ENCODE measurements around the gene THOC5. TPM values are rescaled to one million over a fixed set of nuclear protein-coding genes. Genes with fewer than 3 reads are reported as not detected.
A peak's percentile ranks its signal among the peaks of the same experiment; 100 is the strongest.
"Not testable (repeated sequence)": the region's sequence is repeated elsewhere in the genome, so short reads cannot be mapped to it uniquely, and the experiment has no call there.

The THOC5 gene
- total RNA-seq, 1 experiment from 2014 or later, result 42.3 TPM

DNA sequence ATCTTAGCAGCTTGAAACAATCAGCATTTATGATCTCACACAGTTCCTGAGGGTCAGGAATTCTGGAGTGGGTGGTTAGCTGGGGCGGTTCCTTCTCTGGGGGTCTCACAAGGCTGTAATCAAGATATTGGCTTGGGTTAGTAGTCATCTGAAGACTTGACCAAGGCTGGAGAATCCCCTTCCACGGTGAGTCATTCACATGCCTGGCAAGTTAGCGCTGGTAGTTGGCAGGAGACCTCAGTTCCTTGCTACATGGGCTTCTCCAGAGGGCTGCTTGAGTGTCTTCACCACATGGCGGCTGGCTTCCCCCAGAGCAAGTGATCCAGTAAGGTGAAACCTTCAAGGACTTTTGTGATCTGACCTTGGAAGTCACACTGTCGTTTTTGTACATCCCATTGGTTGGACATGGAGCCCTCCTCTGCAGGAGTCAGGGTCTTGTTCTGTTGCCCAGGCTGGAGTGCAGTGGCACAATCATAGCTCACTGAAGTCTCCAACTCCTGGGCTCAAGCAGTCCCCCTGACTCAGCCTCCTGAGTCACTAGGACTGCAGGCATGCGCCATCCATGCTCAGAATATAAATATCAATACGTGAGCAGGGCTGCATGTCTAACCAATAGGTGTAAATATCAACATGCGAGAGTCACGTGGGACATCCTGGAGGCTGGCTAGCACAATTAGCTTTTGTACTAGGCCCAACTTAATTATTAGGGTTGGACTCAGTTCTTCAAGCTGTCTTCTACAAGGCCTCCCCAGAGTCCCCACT is 34.6 kb upstream of the THOC5 start:
- ChIA-PET POLR2A (ENCODE audit: unreplicated experiment) (interaction anchor here (0.5 kb wide), 1 partner anchor 287 kb away, joined by 7 read pairs; no protein-coding TSS in a partner anchor), CTCF (no interaction called here)
- intact Hi-C loops (cut with micrococcal nuclease; ENCODE audit: unreplicated experiment), result no loop called here
- H3K4me2 ChIP-seq, result peak overlapping the region; percentile 2; the same call in 1 of the 2 replicates
- 0 out of 2 replicates have a peak, but pooled peaks cover 9% of the 10 kb centered on the region for H3F3A ChIP-seq (ENCODE audit: insufficient read depth, low read depth)
- H3K36me3 ChIP-seq (ENCODE audit: low read depth), result no peaks in the 10 kb centered on the region
- H3K27me3 ChIP-seq (ENCODE audit: insufficient read depth, low read depth), result no peaks in the 10 kb centered on the region
- no peaks in the 10 kb centered on the region for H3K79me2 ChIP-seq (ENCODE audit: low read depth)
- H4K20me1 ChIP-seq (ENCODE audit: insufficient read depth), result no peaks in the 10 kb centered on the region
- H3K27ac ChIP-seq, result no peak overlapping the region
- H3K9me2 ChIP-seq (ENCODE audit: insufficient read depth), result no peaks in the 10 kb centered on the region
- DNase-seq, result peak in 1 of 2 experiments; percentile 77
- no peak overlapping the region for H2AFZ ChIP-seq
- H3K4me3 ChIP-seq, result no peak overlapping the region
- H3K4me1 ChIP-seq (replicated peaks; ENCODE audit: insufficient read depth), result peaks cover 9% of the 10 kb centered on the region; the same call in 1 of the 2 replicates
- TF ChIP-seq, protein P1, sequence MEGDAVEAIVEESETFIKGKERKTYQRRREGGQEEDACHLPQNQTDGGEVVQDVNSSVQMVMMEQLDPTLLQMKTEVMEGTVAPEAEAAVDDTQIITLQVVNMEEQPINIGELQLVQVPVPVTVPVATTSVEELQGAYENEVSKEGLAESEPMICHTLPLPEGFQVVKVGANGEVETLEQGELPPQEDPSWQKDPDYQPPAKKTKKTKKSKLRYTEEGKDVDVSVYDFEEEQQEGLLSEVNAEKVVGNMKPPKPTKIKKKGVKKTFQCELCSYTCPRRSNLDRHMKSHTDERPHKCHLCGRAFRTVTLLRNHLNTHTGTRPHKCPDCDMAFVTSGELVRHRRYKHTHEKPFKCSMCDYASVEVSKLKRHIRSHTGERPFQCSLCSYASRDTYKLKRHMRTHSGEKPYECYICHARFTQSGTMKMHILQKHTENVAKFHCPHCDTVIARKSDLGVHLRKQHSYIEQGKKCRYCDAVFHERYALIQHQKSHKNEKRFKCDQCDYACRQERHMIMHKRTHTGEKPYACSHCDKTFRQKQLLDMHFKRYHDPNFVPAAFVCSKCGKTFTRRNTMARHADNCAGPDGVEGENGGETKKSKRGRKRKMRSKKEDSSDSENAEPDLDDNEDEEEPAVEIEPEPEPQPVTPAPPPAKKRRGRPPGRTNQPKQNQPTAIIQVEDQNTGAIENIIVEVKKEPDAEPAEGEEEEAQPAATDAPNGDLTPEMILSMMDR (conservative IDR thresholded peaks at IDR 0.05), result no peak
- no peak for TF ChIP-seq EZH2 (IDR thresholded peaks at IDR 0.05; ENCODE audit: low read depth)
- BruUV-seq (replicated peaks), result no TSS peak
- H3K9me3 ChIP-seq (ENCODE audit: insufficient read depth, low read depth), result no peaks in the 10 kb centered on the region

DNA sequence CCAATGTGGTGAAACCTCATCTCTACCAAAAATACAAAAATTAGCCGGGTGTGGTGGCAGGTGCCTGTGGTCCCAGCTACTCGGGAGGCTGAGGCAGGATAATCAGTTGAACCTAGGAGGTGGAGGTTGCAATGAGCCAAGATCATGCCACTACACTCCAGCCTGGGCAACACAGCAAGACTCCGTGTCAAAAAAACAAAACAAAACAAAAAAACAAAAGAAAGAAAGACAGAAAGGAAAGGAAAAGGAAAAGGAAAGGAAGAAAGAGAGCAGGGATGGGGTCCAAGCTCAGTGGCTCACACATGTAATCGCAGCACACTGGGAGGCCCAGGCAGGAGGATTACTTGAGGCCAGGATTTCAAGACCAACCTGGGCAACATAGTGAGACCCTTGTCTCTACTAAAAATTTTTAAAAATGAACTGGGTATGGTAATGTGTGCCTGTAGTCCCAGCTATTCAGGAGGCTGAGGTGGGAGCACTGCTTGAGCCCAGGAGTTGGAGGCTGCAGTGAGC is 32.7 kb upstream of the THOC5 start:
- H4K20me1 ChIP-seq (ENCODE audit: insufficient read depth); H3K9me2 ChIP-seq (ENCODE audit: insufficient read depth); DNase-seq; intact Hi-C loops (cut with micrococcal nuclease; ENCODE audit: unreplicated experiment); CTCF ChIA-PET; BruUV-seq (replicated peaks); H3K4me3 ChIP-seq; H3K79me2 ChIP-seq (ENCODE audit: low read depth); H3K27ac ChIP-seq; H3K9me3 ChIP-seq (ENCODE audit: insufficient read depth, low read depth); H3K4me2 ChIP-seq; H3K36me3 ChIP-seq (ENCODE audit: low read depth); H2AFZ ChIP-seq; H3K27me3 ChIP-seq (ENCODE audit: insufficient read depth, low read depth): not testable (repeated sequence)
- H3F3A ChIP-seq (ENCODE audit: insufficient read depth, low read depth), result peaks cover 25% of the 10 kb centered on the region
- peaks cover 22% of the 10 kb centered on the region for H3K4me1 ChIP-seq (replicated peaks; ENCODE audit: insufficient read depth)
- POLR2A ChIA-PET (ENCODE audit: unreplicated experiment), result interaction anchor here (0.7 kb wide), 1 partner anchor 33 kb away, joined by 3 read pairs; no protein-coding TSS in a partner anchor

GRCh38 chr22:29584975-29585374 is 31.4 kb upstream of the THOC5 start:
- H3K4me3 ChIP-seq, result no peak overlapping the region
- H3K79me2 ChIP-seq (ENCODE audit: low read depth), result peaks cover 9% of the 10 kb centered on the region
- DNase-seq, result no peak
- peaks cover 27% of the 10 kb centered on the region for H3F3A ChIP-seq (ENCODE audit: insufficient read depth, low read depth)
- H3K27ac ChIP-seq, result no peak overlapping the region
- intact Hi-C loops (cut with micrococcal nuclease; ENCODE audit: unreplicated experiment), result loop anchor here (5.0 kb wide), 1 partner anchor 502 kb away; no protein-coding TSS in a partner anchor
- H3K4me1 ChIP-seq (replicated peaks; ENCODE audit: insufficient read depth), result peaks cover 24% of the 10 kb centered on the region
- no peaks in the 10 kb centered on the region for H3K27me3 ChIP-seq (ENCODE audit: insufficient read depth, low read depth)
- ChIA-PET CTCF (no interaction called here), POLR2A (ENCODE audit: unreplicated experiment) (no interaction called here)
- TF ChIP-seq EZH2 (IDR thresholded peaks at IDR 0.05; ENCODE audit: low read depth), result no peak
- TF ChIP-seq, protein P1 (conservative IDR thresholded peaks at IDR 0.05), result no peak
- no peaks in the 10 kb centered on the region for H4K20me1 ChIP-seq (ENCODE audit: insufficient read depth)
- H3K36me3 ChIP-seq (ENCODE audit: low read depth), result no peaks in the 10 kb centered on the region
- H3K9me3 ChIP-seq (ENCODE audit: insufficient read depth, low read depth), result no peaks in the 10 kb centered on the region
- no peak overlapping the region for H2AFZ ChIP-seq
- BruUV-seq (replicated peaks), result no TSS peak
- H3K4me2 ChIP-seq, result no peak overlapping the region
- H3K9me2 ChIP-seq (ENCODE audit: insufficient read depth), result no peaks in the 10 kb centered on the region
